Islet of Langerhans (tissue), 1 donor: ENCODE measurements around the gene TSSC4.
"Not testable (repeated sequence)": the region's sequence is repeated elsewhere in the genome, so short reads cannot be mapped to it uniquely, and the experiment has no call there.

ENCODE experiments used
- FAIRE-seq: peaks from one replicate; lab custom pipeline; 2011; peaks lifted over from hg19 to GRCh38; lab: Jason Lieb, UNC

Gene TSSC4

GRCh38 chr11:2400069-2400761 lies at the start of gene TSSC4:
Gene TSSC4, plus strand, starts transcription at chr11:2400750. Its CDS starts 1,884 bp downstream, at chr11:2402634.
- peak; percentile 98 for FAIRE-seq

- no peak for FAIRE-seq
Observed at GRCh38 chr11:2351701-2352100, 48.8 kb upstream of the TSSC4 start.

- no peak for FAIRE-seq
Observed at GRCh38 chr11:2352420-2352819, 48.1 kb upstream of the TSSC4 start.

- no peak for FAIRE-seq
Observed at GRCh38 chr11:2355000-2355644, 45.4 kb upstream of the TSSC4 start.

- FAIRE-seq: no peak
Observed at GRCh38 chr11:2357246-2357645, 43.3 kb upstream of the TSSC4 start.

- FAIRE-seq: not testable (repeated sequence)
Observed at GRCh38 chr11:2357651-2358050, 42.9 kb upstream of the TSSC4 start.

- no peak for FAIRE-seq
Observed at GRCh38 chr11:2358754-2359442, 41.7 kb upstream of the TSSC4 start.

GRCh38 chr11:2359557-2359956 lies 41.0 kb upstream of the TSSC4 start:
- no peak for FAIRE-seq

- no peak for FAIRE-seq
Observed at GRCh38 chr11:2360081-2360642, 40.4 kb upstream of the TSSC4 start.

GRCh38 chr11:2361565-2361964 lies 39.0 kb upstream of the TSSC4 start:
- FAIRE-seq: no peak

- FAIRE-seq: no peak
Observed at GRCh38 chr11:2362414-2362813, 38.1 kb upstream of the TSSC4 start.

GRCh38 chr11:2363130-2363529 lies 37.4 kb upstream of the TSSC4 start:
- FAIRE-seq: no peak

- FAIRE-seq: no peak
Observed at GRCh38 chr11:2363577-2364370, 36.8 kb upstream of the TSSC4 start.

- not testable (repeated sequence) for FAIRE-seq
Observed at GRCh38 chr11:2364386-2364785, 36.2 kb upstream of the TSSC4 start.

GRCh38 chr11:2365571-2366210 lies 34.9 kb upstream of the TSSC4 start:
- no peak for FAIRE-seq

- FAIRE-seq: no peak
Observed at GRCh38 chr11:2366276-2366675, 34.3 kb upstream of the TSSC4 start.

- no peak for FAIRE-seq
Observed at GRCh38 chr11:2366733-2367132, 33.8 kb upstream of the TSSC4 start.

GRCh38 chr11:2367266-2368160 lies 33.0 kb upstream of the TSSC4 start:
- FAIRE-seq: no peak

GRCh38 chr11:2368178-2368850 lies 32.2 kb upstream of the TSSC4 start:
- no peak for FAIRE-seq

GRCh38 chr11:2368851-2369180 lies 31.7 kb upstream of the TSSC4 start:
- FAIRE-seq: no peak
